Vagina (tissue), 2 donors: ENCODE measurements around the gene SLC43A1.

Experiments used
- POLR2A ChIP-seq, 2 donors: fragments of 450-650 bp; IDR thresholded peaks; one replicate each; pipeline ENCODE4 v1.6.1; 2017; ENCODE audit warnings: antibody characterized with exemption in 2 of 2, mild to moderate bottlenecking in 2 of 2, moderate library complexity in 2 of 2
- POLR2AphosphoS5 ChIP-seq, 2 donors: sonication (generic); formaldehyde crosslinking; IDR thresholded peaks; one replicate each; pipeline ENCODE4 v1.9.0; 2017; ENCODE audit warnings: antibody characterized with exemption in 2 of 2, mild to moderate bottlenecking in 2 of 2, low read depth in 1 of 2; ENCODE audit not compliant: insufficient read depth in 1 of 2
- TF ChIP-seq, protein P1 (sequence below), 3 experiments: fragments of 450-650 bp in 2 of 3; fragments of 200-600 bp in 1 of 3; sonication (generic) in 1 of 3; IDR thresholded peaks; one replicate each; pipeline ENCODE4 v1.5.1; 2017 to 2019; ENCODE audit warnings: antibody characterized with exemption in 3 of 3, mild to moderate bottlenecking in 2 of 3, moderate library complexity in 2 of 3

DNA sequence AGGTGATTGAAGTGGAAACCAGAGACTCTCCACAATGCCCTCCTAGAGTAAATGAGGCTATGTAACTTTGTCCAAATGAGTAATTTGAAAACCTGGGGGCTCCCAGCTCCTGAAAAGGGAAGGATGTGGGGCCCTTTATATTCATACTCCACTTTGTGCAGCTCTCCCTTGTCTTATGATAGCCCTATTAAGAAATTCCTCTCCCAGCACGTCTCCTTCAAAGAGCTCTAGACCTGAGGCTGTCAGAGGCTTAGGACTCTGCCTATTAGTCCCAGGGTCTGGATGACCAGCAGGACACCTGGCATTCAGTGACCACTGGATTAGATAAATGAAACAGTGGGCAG is 2.1 kb downstream of the SLC43A1 start:
- TF ChIP-seq, protein P1, sequence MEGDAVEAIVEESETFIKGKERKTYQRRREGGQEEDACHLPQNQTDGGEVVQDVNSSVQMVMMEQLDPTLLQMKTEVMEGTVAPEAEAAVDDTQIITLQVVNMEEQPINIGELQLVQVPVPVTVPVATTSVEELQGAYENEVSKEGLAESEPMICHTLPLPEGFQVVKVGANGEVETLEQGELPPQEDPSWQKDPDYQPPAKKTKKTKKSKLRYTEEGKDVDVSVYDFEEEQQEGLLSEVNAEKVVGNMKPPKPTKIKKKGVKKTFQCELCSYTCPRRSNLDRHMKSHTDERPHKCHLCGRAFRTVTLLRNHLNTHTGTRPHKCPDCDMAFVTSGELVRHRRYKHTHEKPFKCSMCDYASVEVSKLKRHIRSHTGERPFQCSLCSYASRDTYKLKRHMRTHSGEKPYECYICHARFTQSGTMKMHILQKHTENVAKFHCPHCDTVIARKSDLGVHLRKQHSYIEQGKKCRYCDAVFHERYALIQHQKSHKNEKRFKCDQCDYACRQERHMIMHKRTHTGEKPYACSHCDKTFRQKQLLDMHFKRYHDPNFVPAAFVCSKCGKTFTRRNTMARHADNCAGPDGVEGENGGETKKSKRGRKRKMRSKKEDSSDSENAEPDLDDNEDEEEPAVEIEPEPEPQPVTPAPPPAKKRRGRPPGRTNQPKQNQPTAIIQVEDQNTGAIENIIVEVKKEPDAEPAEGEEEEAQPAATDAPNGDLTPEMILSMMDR (IDR thresholded peaks at IDR 0.05), result no peak
- TF ChIP-seq POLR2A (IDR thresholded peaks at IDR 0.05) (no peak), POLR2AphosphoS5 (IDR thresholded peaks at IDR 0.05; ENCODE audit: insufficient read depth in 1 of 2, low read depth in 1 of 2) (no peak)
